DMS114 treated with DMSO at 0.1 percent for 48 hours (cell line): ENCODE measurements around the gene GRK5.

Experiments used
- DNase-seq: peaks from one replicate; lab custom pipeline; 2025; ENCODE audit not compliant: unreplicated experiment; lab: John Stamatoyannopoulos, UW

The GRK5 gene

GRCh38 chr10:119337796-119338432, 130.5 kb downstream of the GRK5 start:
- no peak for DNase-seq

DNA sequence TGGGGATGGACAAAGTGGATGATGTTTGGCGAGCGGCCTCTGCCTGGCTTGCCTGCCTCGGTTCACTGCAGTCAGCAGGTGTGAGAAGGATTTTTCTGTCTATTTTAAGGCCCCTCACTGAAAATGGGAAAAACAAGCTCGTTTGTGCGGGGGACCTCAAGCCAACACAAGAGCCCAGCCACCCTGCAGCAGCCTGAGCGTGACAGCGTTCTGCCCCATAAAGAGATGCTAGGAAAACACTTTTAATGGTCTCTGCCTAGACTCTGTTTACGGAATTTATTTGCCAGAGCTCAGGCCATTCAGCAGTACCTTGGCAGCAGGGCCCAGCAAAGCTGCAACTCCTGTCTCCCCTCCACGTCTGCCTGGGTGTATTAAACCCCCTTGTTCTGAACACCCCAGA, 131.7 kb downstream of the GRK5 start:
- no peak for DNase-seq

GRCh38 chr10:119340893-119341458, 133.6 kb downstream of the GRK5 start:
- no peak for DNase-seq

- DNase-seq: no peak
Observed at GRCh38 chr10:119341459-119342301, 134.3 kb downstream of the GRK5 start.

DNA sequence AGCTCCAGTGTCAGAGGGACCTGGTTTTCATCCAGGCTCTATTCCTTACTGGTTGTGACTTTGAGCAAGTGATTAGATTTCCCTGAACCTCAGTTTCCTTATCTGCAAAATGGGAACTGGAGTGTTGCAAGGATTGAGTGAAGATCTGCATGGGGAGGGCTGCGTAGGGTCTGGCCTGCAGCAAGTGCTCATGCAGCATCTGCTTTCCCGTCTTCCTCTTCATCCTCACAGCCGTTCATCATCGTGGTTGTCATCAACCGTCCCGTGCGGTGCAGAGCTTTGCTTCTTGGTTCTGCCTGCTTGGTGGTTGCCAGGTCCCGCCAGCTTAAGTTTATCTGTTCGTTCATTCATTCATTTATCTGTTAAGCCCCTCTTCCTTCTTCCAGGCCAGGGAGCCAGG, 135.0 kb downstream of the GRK5 start:
- no peak for DNase-seq

DNA sequence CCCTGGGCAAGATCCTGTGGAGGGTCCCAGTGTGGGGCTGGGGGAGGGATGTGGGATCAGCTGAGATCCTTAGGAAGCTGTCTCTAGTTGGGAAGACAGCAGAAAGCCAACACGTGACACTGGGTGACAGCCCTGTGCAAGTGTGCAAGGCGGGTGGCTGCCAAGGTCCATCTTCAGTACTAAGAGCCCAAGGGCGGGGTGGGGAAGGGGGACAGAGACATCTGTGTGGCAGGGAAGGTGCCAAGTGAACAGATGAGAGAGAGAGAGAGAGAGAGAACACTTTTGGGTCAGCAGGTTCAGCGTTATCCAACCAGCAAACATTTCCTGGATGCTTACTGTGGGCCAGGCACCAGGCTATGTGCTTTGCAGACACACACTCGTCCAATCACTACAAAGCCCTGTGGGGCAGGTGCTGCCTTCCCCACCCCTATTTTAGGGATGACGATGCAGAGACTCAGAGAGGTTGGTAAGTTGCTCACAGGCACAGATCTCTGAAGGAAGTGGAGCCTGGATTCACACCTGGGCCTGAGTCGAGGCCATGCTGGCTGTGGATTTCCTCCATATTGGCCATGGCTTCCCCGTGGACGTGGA, 135.7 kb downstream of the GRK5 start:
- DNase-seq: no peak

GRCh38 chr10:119344381-119344780, 137.0 kb downstream of the GRK5 start:
- no peak for DNase-seq

DNA sequence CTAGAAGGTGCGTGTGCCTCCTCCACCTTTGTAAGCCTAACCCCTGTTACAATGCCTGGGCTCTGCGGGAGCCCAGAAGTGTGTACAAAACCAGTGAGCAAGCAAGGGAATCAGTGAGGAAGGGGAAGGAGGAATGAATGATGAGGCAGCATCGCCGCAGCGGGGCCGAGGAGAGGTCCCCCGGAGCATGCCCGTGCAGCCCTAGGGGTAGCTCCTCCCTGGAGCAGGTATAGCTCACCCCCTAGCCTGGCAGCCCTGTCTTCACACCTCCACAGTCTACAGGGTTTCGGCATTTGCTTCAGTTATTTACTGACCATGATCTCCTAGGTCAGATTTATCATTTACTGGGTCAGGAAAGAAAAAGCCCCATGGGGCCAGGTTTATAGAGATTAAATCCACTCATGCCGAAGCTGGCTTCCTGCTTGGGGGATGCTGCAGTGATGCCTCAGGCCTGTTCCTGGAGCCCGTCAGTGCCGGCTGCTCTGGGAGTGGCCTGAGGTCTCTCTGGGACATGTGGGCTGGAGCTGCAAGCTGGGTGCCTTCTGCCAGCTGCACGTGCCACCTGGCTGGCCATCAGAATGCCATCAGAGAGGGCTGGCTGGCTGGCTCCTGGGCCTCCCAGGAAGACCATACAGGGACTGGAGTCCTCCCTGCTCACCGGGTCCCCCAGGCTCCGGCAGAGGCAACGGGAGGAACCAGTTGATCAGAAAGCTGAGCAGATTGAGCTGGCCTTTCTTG, 138.9 kb downstream of the GRK5 start:
- DNase-seq: no peak

DNA sequence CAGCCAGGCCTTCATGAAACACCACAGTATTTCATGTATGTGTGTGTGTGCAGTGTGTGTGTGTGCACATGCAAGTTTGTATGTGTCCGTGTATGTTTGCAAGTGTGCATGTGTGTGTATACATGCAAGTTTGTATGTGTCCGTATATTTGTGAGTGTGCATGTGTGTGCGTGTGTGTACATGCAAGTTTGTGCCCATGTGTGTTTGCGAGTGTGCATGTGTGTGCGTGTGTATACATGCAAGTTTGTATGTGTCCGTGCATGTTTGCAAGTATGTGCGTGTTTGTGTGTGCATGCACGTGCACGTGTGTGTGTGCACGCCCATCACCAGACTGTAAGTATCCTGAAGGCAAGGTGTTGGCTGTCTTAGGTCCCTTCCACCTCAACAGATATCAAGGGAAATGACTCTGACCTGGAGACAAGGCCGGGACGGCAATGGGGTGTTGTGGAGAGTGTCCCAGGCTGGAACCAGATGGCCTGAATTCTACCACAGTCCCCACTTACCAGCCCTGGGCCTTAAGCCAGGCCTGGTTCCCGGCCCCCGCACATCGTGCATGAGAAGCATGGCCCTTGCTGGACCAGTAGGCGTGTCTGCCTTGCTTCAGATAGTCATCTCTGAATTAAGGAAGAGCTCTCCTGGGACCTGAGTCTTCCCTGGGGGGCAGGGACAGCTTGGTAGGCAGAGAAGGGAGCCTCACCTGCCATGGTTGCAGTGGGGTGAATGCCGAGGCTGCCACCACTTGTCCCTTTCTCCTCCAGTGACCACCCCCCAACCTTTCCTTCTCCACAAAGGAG, 140.0 kb downstream of the GRK5 start:
- no peak for DNase-seq

- no peak for DNase-seq
Observed at GRCh38 chr10:119348106-119348505, 140.7 kb downstream of the GRK5 start.

DNA sequence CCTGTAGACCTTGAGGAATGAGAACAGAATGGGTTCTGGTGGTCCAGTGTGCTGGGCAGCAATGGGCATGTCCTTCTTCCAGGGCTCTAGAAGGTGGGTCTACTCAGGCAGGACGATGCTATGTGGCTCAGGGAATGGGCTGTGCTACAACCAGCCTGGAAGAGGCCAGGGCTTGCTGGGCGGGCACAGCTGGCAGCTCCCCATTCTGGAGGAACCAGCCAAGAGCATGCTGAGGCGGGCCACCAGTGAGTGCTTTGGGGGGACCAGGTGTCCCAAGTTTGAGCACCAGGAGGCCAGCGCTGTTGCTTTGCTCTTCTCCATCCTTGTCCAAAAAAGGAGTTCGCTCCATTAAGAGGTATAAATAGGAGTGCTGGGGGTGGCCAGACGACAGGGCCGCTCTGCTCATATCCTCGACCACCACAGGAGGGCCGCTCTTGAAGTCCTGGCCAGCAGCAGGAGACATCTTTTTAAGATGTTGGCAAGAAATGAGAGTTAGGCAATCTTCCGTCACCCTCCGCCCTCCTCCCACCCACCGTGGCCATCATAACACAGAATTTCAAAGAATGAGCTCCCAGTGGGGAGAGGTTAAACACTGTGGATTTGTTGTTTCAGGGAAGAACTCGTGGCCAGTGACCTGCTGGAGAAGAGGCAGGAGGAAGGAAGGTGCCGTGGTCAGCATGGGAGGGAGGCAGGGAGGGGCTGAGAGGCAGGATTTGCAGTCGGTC, 141.3 kb downstream of the GRK5 start:
- DNase-seq: no peak

DNA sequence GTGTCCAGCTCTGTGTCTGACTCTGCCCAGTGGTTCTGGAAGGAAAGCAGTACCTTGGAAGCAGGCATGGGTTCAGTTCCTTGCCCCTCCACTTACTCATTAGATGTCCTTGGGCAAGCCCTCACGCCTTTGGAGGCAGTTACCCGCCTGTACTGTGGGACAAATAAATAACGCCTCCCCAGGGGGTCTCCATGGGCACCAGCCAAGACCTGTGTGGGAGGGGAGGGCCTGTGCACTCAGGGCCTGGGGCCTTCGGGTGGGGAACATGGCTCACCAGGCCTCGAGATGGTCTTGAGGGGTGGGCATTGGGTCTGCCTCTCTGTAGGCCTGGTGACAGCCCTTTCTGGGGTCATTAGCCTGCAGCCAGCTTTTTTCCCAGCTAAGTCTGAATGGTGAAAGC, 142.0 kb downstream of the GRK5 start:
- no peak for DNase-seq

GRCh38 chr10:119349937-119350501, 142.6 kb downstream of the GRK5 start:
- no peak for DNase-seq

DNA sequence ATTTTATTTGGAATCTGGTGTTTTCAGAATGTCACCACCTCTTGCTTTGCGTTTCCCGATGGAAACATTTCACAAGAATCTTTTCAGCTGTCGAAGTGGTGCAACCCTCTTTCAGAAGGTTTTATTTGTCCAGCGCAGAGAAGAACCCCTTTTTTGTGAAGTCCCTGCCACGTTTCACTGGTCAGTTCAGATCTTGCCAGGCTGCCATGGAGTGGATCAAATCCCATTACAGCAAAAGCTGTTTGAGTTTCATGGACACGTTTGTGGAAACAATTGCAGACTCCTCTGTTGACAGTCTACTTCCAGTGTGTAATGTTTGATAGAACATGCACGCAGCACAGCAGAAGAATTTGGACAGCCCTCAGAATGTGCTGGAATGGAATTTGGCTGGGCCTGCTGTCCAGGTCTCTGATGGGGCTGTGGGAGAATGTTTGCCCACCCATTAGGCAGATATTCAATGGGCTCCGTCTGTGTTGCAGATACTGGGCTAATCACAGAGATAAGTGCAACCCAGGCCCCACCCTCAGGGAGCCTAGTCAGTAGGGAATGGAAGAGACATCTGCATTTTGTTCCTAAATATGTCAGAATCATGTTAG, 143.2 kb downstream of the GRK5 start:
- DNase-seq: no peak

DNA sequence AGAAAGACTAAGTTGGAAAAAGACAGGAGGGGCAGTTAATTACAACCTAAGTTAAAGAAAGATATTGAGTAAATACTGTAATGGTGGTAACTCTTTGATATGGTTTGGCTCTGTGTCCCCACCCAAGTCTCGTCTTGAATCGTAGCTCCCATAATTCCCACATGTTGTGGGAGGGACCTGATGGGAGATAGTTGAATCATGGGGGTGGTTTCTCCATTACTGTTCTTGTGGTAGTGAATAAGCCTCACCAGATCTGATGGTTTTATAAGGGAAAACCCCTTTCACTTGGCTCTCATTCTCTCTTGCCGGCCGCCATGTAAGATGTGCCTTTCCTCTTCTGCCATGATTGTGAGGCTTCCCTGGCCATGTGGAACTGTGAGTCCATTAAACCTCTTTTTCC, 143.8 kb downstream of the GRK5 start:
- DNase-seq: no peak

DNA sequence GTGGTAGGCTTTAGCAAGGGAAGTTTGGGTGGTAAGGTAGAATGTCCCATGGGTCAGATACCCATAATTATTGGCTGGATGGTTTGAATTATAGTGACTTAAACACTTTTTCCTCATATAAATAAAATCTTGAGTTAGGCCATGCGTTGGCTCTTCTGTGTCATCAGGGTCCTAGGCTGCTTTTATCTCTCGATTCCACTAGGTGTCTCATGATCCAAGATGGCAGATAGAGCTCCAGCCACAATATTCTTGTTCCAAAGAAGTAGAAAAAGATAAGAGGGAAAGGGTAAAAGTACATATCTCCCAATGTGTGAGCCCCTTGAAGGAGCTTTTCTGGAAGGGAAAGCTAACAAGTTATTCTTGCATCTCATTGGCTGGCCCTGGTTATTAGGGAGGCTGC, 144.7 kb downstream of the GRK5 start:
- no peak for DNase-seq

- no peak for DNase-seq
Observed at GRCh38 chr10:119352807-119353206, 145.4 kb downstream of the GRK5 start.

GRCh38 chr10:119353421-119353820, 146.1 kb downstream of the GRK5 start:
- DNase-seq: no peak

GRCh38 chr10:119355930-119356329, 148.6 kb downstream of the GRK5 start:
- no peak for DNase-seq
